A673 (cell line): Measurements from ENCODE around the gene SLC25A1. TPM values are rescaled to one million over a fixed set of nuclear protein-coding genes. Genes with fewer than 3 reads are reported as not detected.

Experiments
- BruUV-seq: library from RNA; stranded (reverse); fragments of 400-500 nt; replicated peaks from 2 replicates; lab custom pipeline; 2021; lab: Mats Ljungman, UMichigan
- CTCF ChIA-PET: fragments of 300-600 bp; sonication (Branson Sonifier 250); formaldehyde crosslinking; loops from one replicate; lab custom pipeline; 2022; ENCODE audit warnings: antibody characterized with exemption; lab: Charles Lee
- POLR2A ChIA-PET: fragments of 300-600 bp; sonication (Branson Sonifier 250); formaldehyde crosslinking; loops from one replicate; lab custom pipeline; 2022; ENCODE audit warnings: antibody characterized with exemption; ENCODE audit not compliant: low non-redundant PET; lab: Charles Lee
- DNase-seq: peaks from one replicate; pipeline ENCODE4 v3.0.0-alpha.2; 2015; ENCODE audit warnings: low spot score
- H3K27ac ChIP-seq: fragments of 200-600 bp; sonication (generic); 2 replicates; pipeline ENCODE4 v1.5.1; 2016; ENCODE audit warnings: mixed run types, low read depth, mild to moderate bottlenecking, mixed read lengths, antibody characterized with exemption, low read length; ENCODE audit not compliant: poor library complexity, severe bottlenecking
- H3K27me3 ChIP-seq: fragments of 200-600 bp; sonication (generic); replicated peaks from 2 replicates; pipeline ENCODE4 v1.6.1; 2017; ENCODE audit warnings: mixed run types, low read depth, mild to moderate bottlenecking, mixed read lengths, antibody characterized with exemption, low read length; ENCODE audit not compliant: insufficient read depth, poor library complexity
- H3K36me3 ChIP-seq: fragments of 200-600 bp; sonication (generic); 2 replicates; pipeline ENCODE4 v1.6.1; 2016; ENCODE audit warnings: mixed run types, mild to moderate bottlenecking, mixed read lengths, antibody characterized with exemption, low read length; ENCODE audit not compliant: insufficient read depth, poor library complexity, severe bottlenecking
- H3K4me1 ChIP-seq: fragments of 200-600 bp; sonication (generic); 2 replicates; pipeline ENCODE4 v1.6.1; 2017; ENCODE audit warnings: mixed run types, mild to moderate bottlenecking, mixed read lengths, antibody characterized with exemption, low read length; ENCODE audit not compliant: insufficient read depth, poor library complexity, severe bottlenecking
- H3K4me3 ChIP-seq: fragments of 200-600 bp; sonication (generic); 2 replicates; pipeline ENCODE4 v1.5.1; 2016; ENCODE audit warnings: low read depth, mixed run types, mild to moderate bottlenecking, mixed read lengths, low read length; ENCODE audit not compliant: poor library complexity, severe bottlenecking
- H3K9me3 ChIP-seq: fragments of 200-600 bp; sonication (generic); 2 replicates; pipeline ENCODE4 v1.6.1; 2016; ENCODE audit warnings: mixed run types, low read depth, mild to moderate bottlenecking, mixed read lengths, antibody characterized with exemption, low read length; ENCODE audit not compliant: poor library complexity, severe bottlenecking
- EZH2 ChIP-seq: fragments of 200-600 bp; sonication (generic); IDR thresholded peaks from 2 replicates; pipeline ENCODE4 v1.6.1; 2017; ENCODE audit warnings: borderline replicate concordance, low read depth, mild to moderate bottlenecking, mixed read lengths, antibody characterized with exemption, low read length; ENCODE audit not compliant: poor library complexity, severe bottlenecking
- intact Hi-C: fragments of 100-400 bp; cut with micrococcal nuclease; formaldehyde crosslinking; loops from one replicate; pipeline ENCODE4 v1.10.0; 2022; ENCODE audit not compliant: unreplicated experiment
- total RNA-seq: library from RNA; stranded (reverse); gene quantifications from 2 replicates; pipeline ENCODE4 v1.2.3, GENCODE V29; 2021
- TF ChIP-seq, protein P1 (sequence below): fragments of 300-800, 200-600 bp; sonication (generic); conservative IDR thresholded peaks from 2 replicates; pipeline ENCODE4 v1.5.1; 2017; ENCODE audit warnings: low read depth, mild to moderate bottlenecking, antibody characterized with exemption, low read length, moderate library complexity, mixed read lengths

The SLC25A1 gene
- total RNA-seq, 1 experiment from 2014 or later = 91.0 TPM

DNA sequence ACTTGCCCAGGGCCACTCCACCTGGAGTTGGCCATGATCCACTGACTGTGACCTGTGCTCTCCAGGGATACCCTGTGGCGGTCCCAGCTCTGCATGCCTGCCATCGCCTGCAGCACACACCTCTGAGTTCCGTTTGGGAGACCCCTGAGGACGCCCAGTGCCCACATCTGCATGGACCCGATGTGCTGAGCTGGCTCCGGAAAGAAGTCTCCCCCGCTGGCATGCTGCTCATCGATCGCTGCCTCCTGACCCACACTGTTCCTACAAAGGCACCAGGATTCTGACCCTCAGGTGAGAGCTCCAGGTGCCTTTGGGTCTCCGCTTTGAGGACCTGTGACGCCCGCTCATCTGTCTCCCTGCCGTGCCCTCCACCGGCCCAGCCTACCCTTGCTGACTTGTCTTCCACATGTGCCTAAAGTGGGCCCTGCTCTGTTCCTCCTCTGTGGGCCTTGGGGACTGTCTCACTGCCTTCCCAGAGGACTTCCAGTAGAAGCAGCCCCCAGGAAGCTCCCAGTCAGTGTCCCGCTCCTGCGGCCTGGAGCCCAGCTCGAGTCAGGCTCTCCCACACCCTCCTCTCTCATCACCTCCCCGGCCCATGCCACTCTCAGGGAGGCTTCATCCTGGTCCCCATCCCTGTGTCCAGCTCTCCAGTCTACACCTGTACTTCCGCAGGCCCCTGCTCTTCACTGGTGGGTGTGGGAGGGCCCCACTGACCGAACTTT is 5.9 kb upstream of the SLC25A1 start:
- intact Hi-C loops = no loop called here
- ChIA-PET POLR2A (no interaction called here), CTCF (no interaction called here)
- no peak for DNase-seq
- TF ChIP-seq, protein P1, sequence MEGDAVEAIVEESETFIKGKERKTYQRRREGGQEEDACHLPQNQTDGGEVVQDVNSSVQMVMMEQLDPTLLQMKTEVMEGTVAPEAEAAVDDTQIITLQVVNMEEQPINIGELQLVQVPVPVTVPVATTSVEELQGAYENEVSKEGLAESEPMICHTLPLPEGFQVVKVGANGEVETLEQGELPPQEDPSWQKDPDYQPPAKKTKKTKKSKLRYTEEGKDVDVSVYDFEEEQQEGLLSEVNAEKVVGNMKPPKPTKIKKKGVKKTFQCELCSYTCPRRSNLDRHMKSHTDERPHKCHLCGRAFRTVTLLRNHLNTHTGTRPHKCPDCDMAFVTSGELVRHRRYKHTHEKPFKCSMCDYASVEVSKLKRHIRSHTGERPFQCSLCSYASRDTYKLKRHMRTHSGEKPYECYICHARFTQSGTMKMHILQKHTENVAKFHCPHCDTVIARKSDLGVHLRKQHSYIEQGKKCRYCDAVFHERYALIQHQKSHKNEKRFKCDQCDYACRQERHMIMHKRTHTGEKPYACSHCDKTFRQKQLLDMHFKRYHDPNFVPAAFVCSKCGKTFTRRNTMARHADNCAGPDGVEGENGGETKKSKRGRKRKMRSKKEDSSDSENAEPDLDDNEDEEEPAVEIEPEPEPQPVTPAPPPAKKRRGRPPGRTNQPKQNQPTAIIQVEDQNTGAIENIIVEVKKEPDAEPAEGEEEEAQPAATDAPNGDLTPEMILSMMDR = no peak
- TF ChIP-seq EZH2 = no peak
- H3K4me1 ChIP-seq = no peaks in the 10 kb centered on the region
- BruUV-seq = no TSS peak
- H3K27ac ChIP-seq = no peak overlapping the region
- no peaks in the 10 kb centered on the region for H3K9me3 ChIP-seq
- H3K27me3 ChIP-seq = no peaks in the 10 kb centered on the region
- H3K36me3 ChIP-seq = no peaks in the 10 kb centered on the region
- no peak overlapping the region for H3K4me3 ChIP-seq

DNA sequence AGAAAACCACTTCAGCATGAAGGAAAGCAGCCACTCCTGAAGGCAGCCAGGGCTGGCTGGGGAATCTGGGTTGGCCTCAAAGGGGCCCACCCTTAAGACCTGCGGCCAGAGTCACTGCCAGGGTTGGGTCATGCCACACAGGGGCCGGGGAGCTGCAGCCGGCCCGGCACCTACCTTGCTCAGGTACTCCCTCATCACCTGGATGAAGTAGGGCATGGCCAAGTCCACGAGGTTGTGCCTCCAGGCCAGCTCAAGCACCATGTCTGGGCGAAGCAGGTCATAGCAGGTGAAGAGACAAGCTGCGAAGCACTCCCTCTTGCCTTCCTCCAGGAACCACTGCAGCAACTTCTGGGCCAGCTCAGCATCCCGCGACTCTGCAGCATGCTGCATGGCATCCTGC is 4.7 kb upstream of the SLC25A1 start:
- POLR2A ChIA-PET = no interaction called here
- DNase-seq = no peak
- Histone ChIP-seq H3K27me3 (no peaks in the 10 kb centered on the region), H3K4me3 (no peak overlapping the region), H3K36me3 (no peaks in the 10 kb centered on the region), H3K4me1 (no peaks in the 10 kb centered on the region), H3K27ac (no peak overlapping the region), H3K9me3 (no peaks in the 10 kb centered on the region)
- no TSS peak for BruUV-seq
- TF ChIP-seq EZH2 = no peak
- TF ChIP-seq, protein P1 = no peak
- CTCF ChIA-PET = interaction anchor here (0.5 kb wide), 1 partner anchor 573 kb away, joined by 6 read pairs; no protein-coding TSS in a partner anchor
- intact Hi-C loops = no loop called here

DNA sequence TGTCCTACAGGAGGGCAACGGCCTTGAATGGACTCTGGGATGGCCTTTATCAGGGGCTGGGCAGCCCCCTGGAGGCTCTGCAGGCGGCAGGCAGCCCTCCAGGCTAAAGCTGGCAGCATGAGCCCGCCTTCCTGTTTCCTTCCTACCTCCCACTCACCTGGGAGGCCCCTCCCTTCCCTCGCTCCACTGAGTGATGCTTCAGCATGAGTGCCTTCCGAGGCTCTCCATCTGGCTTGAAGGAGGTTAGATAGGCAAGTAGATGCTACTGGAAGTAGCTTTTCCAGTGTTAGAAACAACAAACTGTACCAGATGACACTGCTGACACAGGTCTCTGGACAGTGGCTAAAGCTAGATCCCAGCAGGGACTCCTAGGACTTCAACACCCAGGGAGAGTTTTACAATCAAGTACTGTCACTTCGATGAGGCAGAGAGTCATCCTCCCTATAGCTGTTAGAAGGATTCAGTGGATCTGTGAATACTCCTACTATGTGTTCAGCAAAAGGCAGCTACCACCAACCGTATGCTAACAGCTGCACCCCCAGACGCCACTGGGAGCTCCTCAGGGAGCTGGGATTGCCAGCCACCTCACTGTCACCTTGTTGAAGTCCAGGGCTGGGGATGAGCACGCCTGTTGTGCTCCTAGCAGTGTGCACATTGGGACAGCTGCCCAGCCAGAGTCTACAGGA is 4.1 kb upstream of the SLC25A1 start:
- Histone ChIP-seq H3K4me3 (no peak overlapping the region), H3K27me3 (no peaks in the 10 kb centered on the region), H3K9me3 (no peaks in the 10 kb centered on the region), H3K27ac (no peak overlapping the region), H3K4me1 (peaks cover under 1% of the 10 kb centered on the region), H3K36me3 (no peaks in the 10 kb centered on the region)
- TF ChIP-seq EZH2 = no peak
- TF ChIP-seq, protein P1 = no peak
- DNase-seq = no peak
- no TSS peak for BruUV-seq
- ChIA-PET POLR2A (no interaction called here), CTCF (interaction anchor here (0.5 kb wide), 1 partner anchor 574 kb away, joined by 6 read pairs; no protein-coding TSS in a partner anchor)
- intact Hi-C loops = no loop called here
